Measurements from ENCODE around the gene TMEM234. TPM values are rescaled to one million over a fixed set of nuclear protein-coding genes. Genes with fewer than 3 reads are reported as not detected.
A peak's percentile ranks its signal among the peaks of the same experiment; 100 is the strongest.

The TMEM234 gene
- total and polyA plus RNA-seq, 2 of the 13 experiments (the other 11 are each of a cell fraction or from before 2014, with no cell fraction given): 6.1 to 9.0 TPM

- 0 out of 2 replicates have a peak, but pooled peaks have one; percentile 2 for TF ChIP-seq PRDM15 (CRISPR knock-in tag; IDR thresholded peaks at IDR 0.05)
- no peak for TF ChIP-seq ZNF800 (CRISPR knock-in tag; IDR thresholded peaks at IDR 0.05)
- peak; percentile 83 for TF ChIP-seq KDM5A (IDR thresholded peaks at IDR 0.05; ENCODE audit: borderline replicate concordance, low read length)
- no peak for TF ChIP-seq AHDC1 (CRISPR knock-in tag; IDR thresholded peaks at IDR 0.05; ENCODE audit: borderline replicate concordance)
- TF ChIP-seq DNMT3B (CRISPR knock-in tag; conservative IDR thresholded peaks at IDR 0.05): no peak
- peak; percentile 73; the same call in 1 of the 2 replicates for TF ChIP-seq SRY (CRISPR knock-in tag; IDR thresholded peaks at IDR 0.05)
- peak; percentile 78 for TF ChIP-seq SALL2 (CRISPR knock-in tag; IDR thresholded peaks at IDR 0.05)
- no peak for TF ChIP-seq PRDM4 (CRISPR knock-in tag; IDR thresholded peaks at IDR 0.05; ENCODE audit: borderline replicate concordance)
- no peak for TF ChIP-seq HOXA5 (CRISPR knock-in tag; IDR thresholded peaks at IDR 0.05)
- 0 out of 2 replicates have a peak, but pooled peaks have one; percentile 21 for TF ChIP-seq ZFP82 (CRISPR knock-in tag; IDR thresholded peaks at IDR 0.05; ENCODE audit: borderline replicate concordance)
- no peak for TF ChIP-seq PHF5A (CRISPR knock-in tag; IDR thresholded peaks at IDR 0.05; ENCODE audit: low read depth, unreplicated experiment)
- no peak for TF ChIP-seq LCORL (IDR thresholded peaks at IDR 0.05)
- TF ChIP-seq LCORL (CRISPR knock-in tag; IDR thresholded peaks at IDR 0.05): no peak
Measured at GRCh38 chr1:32221980-32222755, at the start of gene TMEM234, which contains the start of gene EIF3I (continued).
